Naive B cell (primary cell): Measurements from ENCODE around the gene MTG2. TPM values are rescaled to one million over a fixed set of nuclear protein-coding genes. Genes with fewer than 3 reads are reported as not detected.

Experiments used
- ATAC-seq, 2 donors: fragments of 150-1000 bp; cut with Tn5 transposase; 2 replicates each; pipeline ENCODE4 v1.10.0; 2021; ENCODE audit warnings: low read depth in 2 of 2, mild to moderate bottlenecking in 2 of 2, moderate library complexity in 2 of 2
- DNase-seq: peaks from one replicate; pipeline ENCODE4 v3.0.0; 2022
- H3K27ac Mint-ChIP-seq, 6 donors: one replicate each; pipeline ENCODE4 v1.8.0; 2020 to 2022; ENCODE audit warnings: mild to moderate bottlenecking in 6 of 6, mixed read lengths in 6 of 6, moderate library complexity in 5 of 6, inconsistent platforms in 2 of 6
- H3K27me3 Mint-ChIP-seq, 3 donors: one replicate each; pipeline ENCODE4 v1.8.0; 2021 to 2022; ENCODE audit warnings: mixed read lengths in 3 of 3, mild to moderate bottlenecking in 1 of 3
- H3K36me3 Mint-ChIP-seq, 2 donors: one replicate each; pipeline ENCODE4 v1.8.0; 2020 to 2022; ENCODE audit warnings: mixed read lengths in 2 of 2, inconsistent platforms in 1 of 2, mild to moderate bottlenecking in 1 of 2
- H3K4me1 Mint-ChIP-seq, 3 donors: one replicate each; pipeline ENCODE4 v1.8.0; 2020 to 2022; ENCODE audit warnings: mixed read lengths in 3 of 3, inconsistent platforms in 1 of 3, mild to moderate bottlenecking in 1 of 3, moderate library complexity in 1 of 3
- H3K4me3 Mint-ChIP-seq, 8 donors: one replicate each; pipeline ENCODE4 v1.8.0; 2020 to 2022; ENCODE audit warnings: mild to moderate bottlenecking in 8 of 8, mixed read lengths in 8 of 8, moderate library complexity in 8 of 8, inconsistent platforms in 2 of 8
- H3K9me3 Mint-ChIP-seq, 7 donors: one replicate each; pipeline ENCODE4 v1.8.0; 2020 to 2022; ENCODE audit warnings: mixed read lengths in 7 of 7, mild to moderate bottlenecking in 5 of 7, inconsistent platforms in 2 of 7, moderate library complexity in 1 of 7
- polyA plus RNA-seq, 6 donors: library from polyadenylated mRNA; unstranded; fragments of 300-500 nt; fragmentation: Illumina TruSeq; gene quantifications; one replicate each; pipeline ENCODE4 v1.2.3, GENCODE V29; 2021; ENCODE audit warnings: low read depth in 6 of 6

MTG2 gene
- polyA plus RNA-seq, 6 donors from 2014 or later = 12.7 to 19.1 (median 16.3) TPM

DNA sequence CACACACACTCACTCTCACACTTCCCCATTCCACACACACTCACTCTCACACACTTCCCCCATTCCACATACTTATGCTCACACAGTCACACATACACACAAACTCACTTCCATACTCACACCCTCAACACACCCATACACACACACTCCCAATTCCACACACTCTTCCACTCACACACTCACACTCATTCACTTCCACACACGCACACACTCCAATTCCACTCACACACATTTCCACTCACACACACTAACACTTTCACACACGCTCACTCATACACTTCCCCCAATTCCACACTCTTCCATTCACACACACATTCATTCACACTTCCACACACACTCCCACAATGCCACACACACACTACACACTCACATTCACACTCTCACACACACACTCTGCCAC lies 47.4 kb downstream of the MTG2 start:
- Mint-ChIP-seq H3K4me3 (no peak overlapping the region), H3K36me3 (no peaks in the 10 kb centered on the region), H3K9me3 (peaks cover 0 to 5% (median 3%) of the 10 kb centered on the region in 7 donors), H3K4me1 (no peaks in the 10 kb centered on the region), H3K27me3 (peaks cover 0 to 26% (median 14%) of the 10 kb centered on the region in 3 donors), H3K27ac (no peak overlapping the region)
- ATAC-seq = peak in 1 of 2 donors; percentile 16
- no peak for DNase-seq

DNA sequence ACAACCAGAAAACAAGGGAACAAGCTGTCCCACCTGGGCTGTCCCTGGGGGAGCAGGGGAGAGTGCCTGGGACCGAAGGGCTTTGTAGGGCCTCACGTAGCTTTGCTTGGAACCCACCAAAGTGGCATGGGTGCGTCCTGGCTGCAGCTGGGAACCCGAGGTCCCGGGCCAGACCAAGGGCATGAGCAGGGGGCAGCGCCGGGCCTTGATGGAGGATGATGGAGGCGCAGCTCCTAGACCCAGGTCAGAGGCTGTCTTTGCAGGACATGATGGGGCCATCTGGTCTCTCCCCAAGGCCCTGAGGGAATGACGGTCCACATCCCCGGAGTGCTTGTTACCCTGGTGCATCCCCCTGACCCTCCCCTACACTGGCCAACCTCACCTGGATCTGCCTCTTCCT lies 47.9 kb downstream of the MTG2 start:
- peaks cover 0 to 22% (median 10%) of the 10 kb centered on the region in 3 donors for H3K27me3 Mint-ChIP-seq
- H3K27ac Mint-ChIP-seq = no peak overlapping the region
- no peaks in the 10 kb centered on the region for H3K36me3 Mint-ChIP-seq
- H3K4me3 Mint-ChIP-seq = no peak overlapping the region
- H3K9me3 Mint-ChIP-seq = peaks cover 0 to 5% (median 3%) of the 10 kb centered on the region in 7 donors
- H3K4me1 Mint-ChIP-seq = no peaks in the 10 kb centered on the region
- no peak for ATAC-seq
- DNase-seq = no peak

DNA sequence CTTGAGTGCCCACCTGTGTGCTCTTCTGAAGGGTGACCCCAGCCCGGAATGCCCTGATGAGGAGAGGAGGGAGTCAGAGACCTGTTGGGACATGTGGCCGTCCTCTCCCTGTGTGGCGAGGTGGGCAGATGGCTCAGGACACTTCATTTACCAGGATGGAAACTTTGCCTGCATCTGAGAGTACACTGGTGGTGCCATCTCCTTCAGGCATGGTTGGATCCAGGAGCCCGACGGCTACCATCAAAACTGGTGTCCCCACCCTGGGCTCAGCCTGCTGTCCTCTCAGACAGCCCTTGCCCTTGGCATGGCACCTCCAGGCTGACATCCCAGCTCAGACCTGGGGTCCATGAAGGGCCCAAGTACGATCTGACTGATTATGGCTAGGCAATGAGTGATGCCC lies 48.5 kb downstream of the MTG2 start:
- Mint-ChIP-seq H3K4me3 (no peak overlapping the region), H3K9me3 (peaks cover 0 to 5% (median 3%) of the 10 kb centered on the region in 7 donors), H3K27me3 (peaks cover 0 to 16% (median 15%) of the 10 kb centered on the region in 3 donors), H3K4me1 (peaks cover 0 to 4% (median 0%) of the 10 kb centered on the region in 3 donors), H3K27ac (no peak overlapping the region), H3K36me3 (no peaks in the 10 kb centered on the region)
- ATAC-seq (no peak), DNase-seq (no peak)

DNA sequence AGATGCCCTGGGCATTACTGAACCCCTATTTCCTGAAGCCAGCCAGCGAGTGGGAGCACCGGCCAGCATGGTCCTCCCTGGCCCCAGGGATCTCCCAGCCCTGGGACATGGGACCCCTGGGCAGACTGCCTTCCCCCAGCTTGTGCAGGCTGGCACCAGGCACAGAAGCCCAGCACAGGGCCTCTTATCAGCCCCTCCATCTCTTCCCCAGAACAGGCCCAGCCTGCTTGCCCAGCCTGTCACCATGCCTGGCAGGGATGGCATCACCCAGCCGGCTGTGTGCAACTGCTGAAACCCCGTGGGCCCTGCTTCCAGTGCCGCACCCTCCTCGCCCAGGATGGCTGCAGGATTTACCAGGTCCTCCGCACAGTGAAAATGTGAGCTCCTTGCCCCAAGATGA lies 49.4 kb downstream of the MTG2 start:
- no peak for ATAC-seq
- no peaks in the 10 kb centered on the region for H3K36me3 Mint-ChIP-seq
- no peak for DNase-seq
- peaks cover 0 to 10% (median 7%) of the 10 kb centered on the region in 3 donors for H3K27me3 Mint-ChIP-seq
- H3K27ac Mint-ChIP-seq = no peak overlapping the region
- no peak overlapping the region for H3K4me3 Mint-ChIP-seq
- peaks cover 0 to 5% (median 3%) of the 10 kb centered on the region in 7 donors for H3K9me3 Mint-ChIP-seq
- H3K4me1 Mint-ChIP-seq = peaks cover 0 to 4% (median 0%) of the 10 kb centered on the region in 3 donors

DNA sequence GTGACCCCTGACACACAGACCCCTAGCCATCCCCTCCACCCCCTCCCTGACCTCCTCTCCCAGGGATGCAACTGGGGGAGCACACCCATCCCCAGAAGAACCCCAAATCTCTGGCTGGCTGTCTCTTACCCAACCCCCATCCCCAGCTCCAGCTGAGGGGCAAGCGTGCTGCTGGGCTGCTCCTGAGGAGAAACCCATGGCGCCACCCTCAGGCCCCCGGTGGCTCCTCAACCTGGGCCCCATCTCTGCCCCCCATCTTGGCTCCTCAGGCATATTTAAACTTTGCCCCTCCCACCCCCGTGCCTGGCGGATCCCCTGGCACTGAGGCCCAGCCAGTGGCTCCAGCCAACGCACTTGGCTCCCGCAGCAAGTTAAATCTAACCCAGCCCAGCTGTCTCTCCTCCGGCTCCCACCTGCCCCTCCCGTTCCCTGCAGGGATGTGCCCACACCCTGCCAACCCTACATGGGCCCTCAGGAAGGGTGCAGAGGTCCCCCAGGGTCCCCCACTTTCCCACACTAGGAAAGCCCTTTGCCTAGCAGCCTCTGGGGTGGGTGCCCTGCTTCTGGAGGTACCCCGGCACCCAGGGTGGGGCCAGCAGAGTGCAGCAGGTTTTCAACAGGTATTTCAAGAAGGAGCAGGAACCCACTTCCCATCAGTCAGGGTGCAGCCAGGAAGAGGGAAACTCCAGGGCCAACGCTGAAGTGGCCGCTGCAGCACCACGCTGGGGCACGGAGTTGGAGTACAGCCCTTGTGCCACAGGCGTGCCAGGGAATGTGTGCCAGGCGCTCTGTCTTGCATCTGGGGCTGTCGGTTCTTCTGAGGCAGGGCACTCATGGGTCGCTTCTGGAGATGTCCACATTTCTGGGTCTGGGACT lies 50.2 kb downstream of the MTG2 start:
- Mint-ChIP-seq H3K27ac (no peak overlapping the region), H3K36me3 (no peaks in the 10 kb centered on the region), H3K4me3 (no peak overlapping the region), H3K4me1 (peaks cover 4 to 8% (median 5%) of the 10 kb centered on the region in 3 donors), H3K9me3 (peaks cover 0 to 5% (median 3%) of the 10 kb centered on the region in 7 donors), H3K27me3 (peaks cover 0 to 8% (median 6%) of the 10 kb centered on the region in 3 donors)
- ATAC-seq (no peak), DNase-seq (no peak)

DNA sequence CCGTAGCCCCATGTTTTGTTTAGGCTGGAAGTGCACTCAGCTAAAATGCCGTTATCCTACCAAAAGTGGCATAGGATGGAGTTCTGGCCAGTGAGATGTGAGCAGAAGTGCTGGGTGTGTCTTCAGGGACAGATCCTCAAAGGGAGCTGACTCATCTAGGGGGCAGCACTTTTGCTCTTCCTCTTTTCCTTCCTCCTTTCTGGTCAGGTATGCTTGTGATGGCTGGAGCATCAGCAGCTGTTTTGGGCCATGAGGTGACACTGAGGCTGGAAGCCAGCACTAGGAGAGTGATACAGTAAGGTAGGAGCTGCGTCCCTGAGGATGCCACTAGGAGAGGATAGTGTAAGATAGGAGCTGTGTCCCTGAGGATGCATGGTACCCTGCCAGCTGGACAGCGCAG lies 50.9 kb downstream of the MTG2 start:
- H3K27me3 Mint-ChIP-seq = peaks cover 0 to 8% (median 6%) of the 10 kb centered on the region in 3 donors
- no peak overlapping the region for H3K4me3 Mint-ChIP-seq
- peaks cover 0 to 5% (median 3%) of the 10 kb centered on the region in 7 donors for H3K9me3 Mint-ChIP-seq
- H3K36me3 Mint-ChIP-seq = no peaks in the 10 kb centered on the region
- no peak for DNase-seq
- no peak for ATAC-seq
- no peak overlapping the region for H3K27ac Mint-ChIP-seq
- H3K4me1 Mint-ChIP-seq = peaks cover 5 to 11% (median 5%) of the 10 kb centered on the region in 3 donors

DNA sequence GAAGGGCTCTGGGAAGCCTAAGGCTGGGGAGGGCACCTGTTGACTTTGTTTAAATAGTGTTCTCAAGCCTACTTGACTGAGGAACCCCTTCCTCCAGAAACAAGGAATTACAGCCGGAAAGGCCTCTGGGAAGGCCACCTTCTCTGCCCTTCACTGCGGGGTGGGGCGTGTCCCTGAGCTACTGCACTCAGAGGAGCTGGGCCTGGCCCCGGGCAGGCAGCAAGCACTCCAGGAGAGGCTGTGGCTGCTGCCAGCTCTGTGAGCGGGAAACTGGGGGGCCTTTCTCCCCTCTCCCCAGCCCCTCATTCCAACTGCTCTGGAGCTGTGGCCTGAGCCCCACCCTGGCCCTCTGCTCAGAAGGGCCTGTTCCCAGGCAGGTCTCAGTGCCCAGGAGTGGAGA lies 51.5 kb downstream of the MTG2 start:
- no peak for DNase-seq
- H3K4me1 Mint-ChIP-seq = peaks cover 8 to 11% (median 10%) of the 10 kb centered on the region in 3 donors
- no peak overlapping the region for H3K4me3 Mint-ChIP-seq
- H3K36me3 Mint-ChIP-seq = no peaks in the 10 kb centered on the region
- peaks cover 0 to 5% (median 3%) of the 10 kb centered on the region in 7 donors for H3K9me3 Mint-ChIP-seq
- H3K27ac Mint-ChIP-seq = peak overlapping the region in 1 of 6 donors; percentile 81
- peaks cover 0 to 8% (median 6%) of the 10 kb centered on the region in 3 donors for H3K27me3 Mint-ChIP-seq
- no peak for ATAC-seq

DNA sequence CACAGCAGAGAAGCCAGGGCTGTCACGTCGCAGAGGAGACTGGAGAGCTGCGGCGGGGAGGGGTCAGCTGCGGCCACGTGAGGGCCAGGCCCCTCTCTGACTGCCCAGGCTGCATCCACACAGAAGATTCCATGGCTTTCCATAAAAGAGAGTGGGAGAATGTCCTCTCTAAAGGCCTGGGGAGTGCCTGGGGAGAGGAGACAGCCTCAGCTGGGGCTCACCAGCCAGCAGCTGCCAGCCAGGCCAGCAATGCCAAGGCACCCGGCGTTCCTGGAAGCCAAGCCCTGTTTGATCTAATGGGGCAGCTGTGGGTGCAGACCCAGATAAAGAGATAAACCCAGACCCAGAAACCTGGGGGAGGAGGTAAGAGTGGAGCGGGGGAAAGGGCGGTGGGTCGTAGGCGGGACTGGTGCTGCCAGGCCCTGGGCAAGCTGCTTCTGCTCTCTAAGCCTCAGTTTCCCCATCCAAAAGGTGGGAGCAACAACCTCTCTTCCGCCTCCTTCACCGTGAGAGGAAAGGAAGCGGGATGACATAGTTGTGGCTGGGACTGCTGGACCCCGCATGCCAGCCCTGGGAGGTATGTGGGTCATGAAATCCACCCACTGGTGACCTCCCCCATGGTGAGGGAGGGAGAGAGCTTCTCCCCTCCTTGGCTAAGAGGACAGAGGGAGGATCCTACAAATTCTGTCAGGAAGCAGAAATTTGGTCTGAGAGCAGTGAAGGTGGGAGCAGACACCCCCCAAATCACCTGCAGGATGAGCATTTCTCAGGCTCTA lies 52.4 kb downstream of the MTG2 start:
- DNase-seq (no peak), ATAC-seq (no peak)
- Mint-ChIP-seq H3K36me3 (no peaks in the 10 kb centered on the region), H3K9me3 (peaks cover 0 to 5% (median 3%) of the 10 kb centered on the region in 7 donors), H3K27me3 (peaks cover 0 to 8% (median 6%) of the 10 kb centered on the region in 3 donors), H3K27ac (no peak overlapping the region), H3K4me3 (peak overlapping the region in 1 of 8 donors; percentile 47), H3K4me1 (peaks cover 14 to 18% (median 17%) of the 10 kb centered on the region in 3 donors)

DNA sequence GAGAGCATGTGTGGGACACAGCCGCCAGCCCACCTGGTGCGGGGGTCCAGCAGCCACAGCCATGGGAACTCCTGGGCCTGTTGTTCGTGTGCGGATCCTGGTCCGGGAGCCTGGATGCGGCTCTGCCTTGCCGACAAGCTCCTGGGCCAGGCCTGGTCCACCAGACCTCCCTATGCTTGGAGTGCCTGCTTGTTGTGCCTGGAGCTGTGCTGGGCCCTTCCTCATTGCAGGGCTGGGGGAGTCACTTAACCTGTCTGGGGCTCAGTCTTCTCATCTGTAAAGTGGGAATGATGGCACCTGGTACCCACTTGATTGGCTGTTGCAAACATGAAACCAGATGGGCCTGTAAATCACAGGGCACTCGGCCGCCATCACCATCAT lies 52.9 kb downstream of the MTG2 start:
- peak overlapping the region in 1 of 8 donors; percentile 29 for H3K4me3 Mint-ChIP-seq
- peaks cover 0 to 5% (median 3%) of the 10 kb centered on the region in 7 donors for H3K9me3 Mint-ChIP-seq
- no peak for ATAC-seq
- no peak for DNase-seq
- H3K27ac Mint-ChIP-seq = peak overlapping the region in 1 of 6 donors; percentile 37
- H3K27me3 Mint-ChIP-seq = peaks cover 0 to 8% (median 6%) of the 10 kb centered on the region in 3 donors
- peaks cover 15 to 23% (median 19%) of the 10 kb centered on the region in 3 donors for H3K4me1 Mint-ChIP-seq
- no peaks in the 10 kb centered on the region for H3K36me3 Mint-ChIP-seq

DNA sequence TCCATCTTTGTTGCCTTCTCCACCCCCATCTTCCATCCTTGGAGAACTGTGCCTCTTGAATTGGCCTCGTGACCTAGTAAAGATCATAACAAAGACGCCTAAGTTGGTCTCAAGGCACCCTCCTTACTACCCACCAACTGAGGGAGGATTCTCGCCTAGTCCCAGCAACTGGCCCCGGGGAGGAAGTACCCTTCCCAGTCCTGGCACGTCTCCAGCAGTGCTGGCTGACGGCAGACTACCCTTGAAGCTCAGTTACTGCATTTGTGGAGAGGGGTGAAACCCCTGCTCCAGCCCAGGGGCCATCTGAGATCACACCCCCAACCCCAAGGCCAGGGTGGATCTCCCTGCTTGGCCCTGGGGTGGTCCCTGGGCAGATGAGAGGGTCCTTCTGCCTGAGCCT lies 53.4 kb downstream of the MTG2 start:
- no peak for ATAC-seq
- Mint-ChIP-seq H3K4me1 (peaks cover 15 to 27% (median 19%) of the 10 kb centered on the region in 3 donors), H3K27ac (peak overlapping the region in 1 of 6 donors; percentile 37), H3K9me3 (peaks cover 0 to 5% (median 3%) of the 10 kb centered on the region in 7 donors), H3K27me3 (peaks cover 0 to 8% (median 6%) of the 10 kb centered on the region in 3 donors), H3K36me3 (no peaks in the 10 kb centered on the region), H3K4me3 (peak overlapping the region in 2 of 8 donors; percentile 29 to 51)
- DNase-seq = no peak

DNA sequence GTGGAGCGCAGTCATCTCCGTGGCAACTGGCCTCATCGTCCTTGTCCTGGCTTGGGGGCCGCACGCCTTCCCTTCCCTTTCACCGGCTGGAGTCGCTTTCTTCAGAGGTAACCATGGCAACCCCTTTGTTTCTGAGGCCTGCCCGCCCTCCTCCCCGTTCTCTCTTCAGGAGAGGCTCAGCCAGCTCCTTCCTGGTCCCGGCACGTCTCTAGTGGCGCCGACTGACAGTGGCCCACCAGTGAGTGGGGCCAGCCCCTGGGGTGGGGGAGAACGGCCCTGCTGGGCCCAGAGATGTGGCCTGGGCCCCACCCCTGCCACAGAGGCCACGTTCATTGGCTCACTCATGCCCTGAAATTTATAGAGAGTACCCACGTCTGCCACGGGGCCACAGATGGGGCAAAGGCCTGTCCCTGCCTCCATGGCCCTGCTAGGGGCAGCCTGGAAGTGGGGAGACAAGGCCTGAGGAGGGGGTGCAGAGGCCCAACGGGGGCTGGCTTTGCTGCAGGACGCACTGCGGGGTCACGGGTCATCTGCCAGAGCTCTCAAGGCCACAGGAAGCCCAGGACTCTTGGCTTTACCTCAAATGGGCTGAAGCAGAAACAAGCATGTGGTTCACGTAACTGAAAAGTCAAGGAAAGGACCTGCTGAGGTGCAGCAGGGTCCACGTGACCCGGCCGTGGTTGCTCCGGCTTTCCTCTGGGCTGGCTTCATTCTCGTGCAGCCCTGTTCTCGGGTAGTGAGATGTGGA lies 54.1 kb downstream of the MTG2 start:
- Mint-ChIP-seq H3K4me3 (peak overlapping the region in 1 of 8 donors; percentile 9), H3K36me3 (peaks cover 0 to 5% of the 10 kb centered on the region in 2 donors), H3K9me3 (peaks cover 0 to 5% (median 3%) of the 10 kb centered on the region in 7 donors), H3K4me1 (peaks cover 20 to 35% (median 25%) of the 10 kb centered on the region in 3 donors), H3K27me3 (peaks cover 0 to 8% (median 6%) of the 10 kb centered on the region in 3 donors), H3K27ac (peak overlapping the region in 1 of 6 donors; percentile 97)
- ATAC-seq (no peak), DNase-seq (no peak)

DNA sequence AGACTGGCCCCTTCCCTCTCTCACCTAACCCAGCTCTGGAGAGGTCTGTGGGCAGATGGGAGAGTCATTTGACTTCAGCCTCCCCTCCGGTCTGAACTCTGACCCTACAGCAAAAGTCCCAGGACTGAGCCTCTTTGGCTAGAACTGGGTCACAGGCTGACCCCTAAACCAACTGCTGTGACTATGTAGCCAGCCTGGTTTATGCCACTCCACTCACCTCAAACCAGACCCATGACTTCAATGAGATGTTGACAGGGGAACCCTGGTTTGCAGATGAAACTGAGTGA lies 54.6 kb downstream of the MTG2 start:
- H3K36me3 Mint-ChIP-seq = peaks cover 0 to 5% of the 10 kb centered on the region in 2 donors
- peaks cover 20 to 37% (median 28%) of the 10 kb centered on the region in 3 donors for H3K4me1 Mint-ChIP-seq
- DNase-seq (no peak), ATAC-seq (no peak)
- peak overlapping the region in 7 of 8 donors; percentile 79 to 92 (median 85) for H3K4me3 Mint-ChIP-seq
- H3K27ac Mint-ChIP-seq = peak overlapping the region in 4 of 6 donors; percentile 32 to 97 (median 92)
- H3K9me3 Mint-ChIP-seq = peaks cover 0 to 5% (median 3%) of the 10 kb centered on the region in 7 donors
- H3K27me3 Mint-ChIP-seq = peaks cover 0 to 8% (median 1%) of the 10 kb centered on the region in 3 donors
